GM18505 (cell line): ENCODE data around the gene GPAT2.
"Not testable (repeated sequence)": the region's sequence is repeated elsewhere in the genome, so short reads cannot be mapped to it uniquely, and the experiment has no call there.

ENCODE experiments used
- ATAC-seq: cut with Tn5 transposase; IDR thresholded peaks from one replicate; pipeline ENCODE4 v1.9.1; 2021; ENCODE audit not compliant: unreplicated experiment

GPAT2 gene

GRCh38 chr2:95992102-95992501, 42.6 kb downstream of the GPAT2 start:
- ATAC-seq = peak; percentile 48

GRCh38 chr2:95991351-95992094, 43.2 kb downstream of the GPAT2 start, which contains the start of gene ANKRD36C:
Gene ANKRD36C, minus strand, starts transcription at chr2:95991824. Its CDS starts 116 bp downstream, at chr2:95991708.
- peak; percentile 86 for ATAC-seq

GRCh38 chr2:95990884-95991283, 43.8 kb downstream of the GPAT2 start:
- ATAC-seq = not testable (repeated sequence)
